ENCODE results near the gene AIP.
"Not testable (repeated sequence)": the region's sequence is repeated elsewhere in the genome, so short reads cannot be mapped to it uniquely, and the experiment has no call there.

AIP gene

GRCh38 chr11:67502328-67502979 is 19.6 kb downstream of the AIP start:
- Histone ChIP-seq H3K4me3 (no peak overlapping the region), H3K27ac (no peak overlapping the region)

DNA sequence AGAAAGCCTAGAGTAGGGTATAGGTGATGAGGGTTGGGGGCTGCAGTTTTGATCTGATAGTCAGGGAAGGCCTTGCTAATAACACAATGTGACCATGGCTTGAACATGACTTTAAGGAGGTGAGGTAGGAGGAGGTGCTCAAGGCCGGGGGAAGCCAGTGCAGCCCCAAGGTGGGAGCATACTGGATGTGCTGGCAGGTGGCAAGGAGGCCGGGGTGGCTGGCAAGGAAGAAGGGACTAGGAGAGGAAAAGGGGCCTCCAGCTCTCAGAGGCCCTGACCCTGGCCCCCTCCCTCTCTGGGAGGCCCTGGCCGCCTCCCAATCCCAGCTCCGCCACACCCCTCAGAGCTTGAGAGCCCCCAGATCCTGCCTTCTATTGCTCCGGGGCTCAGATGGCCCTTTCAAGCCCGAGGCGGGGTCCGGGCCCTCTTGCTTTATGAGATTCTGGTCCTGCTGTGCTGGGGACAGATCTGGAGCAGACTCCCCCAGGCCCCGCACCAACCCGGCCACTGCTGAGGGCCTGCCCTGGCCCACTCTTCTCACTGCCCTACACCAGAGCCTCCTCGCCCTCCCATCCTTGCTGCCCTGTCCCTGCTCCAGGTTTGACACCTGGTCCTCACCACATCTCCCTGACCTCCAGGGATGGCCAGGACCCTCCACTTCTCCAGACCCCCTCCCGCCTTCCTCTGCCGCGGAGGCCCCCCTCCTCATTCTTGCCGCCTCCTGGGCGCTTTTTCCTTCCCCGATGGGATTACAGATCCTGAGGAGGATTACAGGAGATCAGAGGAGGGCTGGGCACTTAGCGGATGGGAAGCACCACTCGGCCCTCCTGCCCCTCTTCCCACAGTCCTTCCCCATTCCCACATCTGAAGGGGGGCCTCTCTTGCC is 20.5 kb downstream of the AIP start:
- Histone ChIP-seq H3K27ac (peak overlapping the region in 11 of 21 experiments; percentile 7 to 95 (median 92)), H3K4me3 (peak overlapping the region; percentile 52 to 77 (median 67))

GRCh38 chr11:67504005-67504949 is 21.5 kb downstream of the AIP start:
- Histone ChIP-seq H3K27ac (peak overlapping the region; percentile 61 to 95 (median 84)), H3K4me3 (peak overlapping the region; percentile 52 to 77 (median 67))

DNA sequence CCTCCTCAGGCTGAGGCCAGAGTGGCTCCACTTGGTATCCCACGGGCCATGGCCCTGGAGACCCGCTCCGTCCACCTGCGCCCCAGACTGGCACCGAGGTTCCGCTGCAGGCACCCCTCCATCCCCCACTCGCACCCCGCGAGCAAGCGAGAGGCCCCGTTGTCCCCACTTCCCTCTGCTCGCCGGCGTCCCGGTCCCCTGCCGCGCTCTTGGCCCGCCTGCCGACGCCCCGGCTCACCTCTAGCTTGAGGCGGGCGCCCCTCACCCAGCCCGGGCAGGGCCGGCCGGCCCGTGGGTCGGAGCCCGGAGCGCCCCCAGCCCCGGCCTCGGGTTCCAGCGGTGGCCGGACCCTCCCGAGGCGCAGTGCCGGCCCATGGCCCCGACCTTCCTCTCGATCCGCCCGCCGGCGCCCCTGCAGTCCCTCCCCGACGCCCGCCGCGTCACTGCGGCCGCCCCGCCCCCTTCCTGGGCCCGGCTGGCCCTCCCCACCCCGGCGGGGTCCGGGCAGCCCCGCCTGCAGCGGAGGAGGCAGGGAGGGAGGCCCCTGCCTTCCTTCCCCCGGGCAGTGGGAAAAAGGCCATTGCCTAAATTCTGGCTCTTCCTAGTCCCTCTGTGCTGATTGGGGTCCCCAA is 22.2 kb downstream of the AIP start, which contains the start of gene PITPNM1:
PITPNM1 (minus strand) TSS at position 414 of the 632 bp plus-strand sequence. CDS start 1,183 bp downstream, outside the sequence.
- Histone ChIP-seq H3K27ac (peak within 1 kb of the TSS; percentile 61 to 95 (median 84)), H3K4me3 (peak within 1 kb of the TSS; percentile 52 to 77 (median 67))

GRCh38 chr11:67505605-67506396 is 23.0 kb downstream of the AIP start:
- Histone ChIP-seq H3K27ac (peak overlapping the region; percentile 61 to 95 (median 84)), H3K4me3 (peak overlapping the region; percentile 52 to 77 (median 67))

DNA sequence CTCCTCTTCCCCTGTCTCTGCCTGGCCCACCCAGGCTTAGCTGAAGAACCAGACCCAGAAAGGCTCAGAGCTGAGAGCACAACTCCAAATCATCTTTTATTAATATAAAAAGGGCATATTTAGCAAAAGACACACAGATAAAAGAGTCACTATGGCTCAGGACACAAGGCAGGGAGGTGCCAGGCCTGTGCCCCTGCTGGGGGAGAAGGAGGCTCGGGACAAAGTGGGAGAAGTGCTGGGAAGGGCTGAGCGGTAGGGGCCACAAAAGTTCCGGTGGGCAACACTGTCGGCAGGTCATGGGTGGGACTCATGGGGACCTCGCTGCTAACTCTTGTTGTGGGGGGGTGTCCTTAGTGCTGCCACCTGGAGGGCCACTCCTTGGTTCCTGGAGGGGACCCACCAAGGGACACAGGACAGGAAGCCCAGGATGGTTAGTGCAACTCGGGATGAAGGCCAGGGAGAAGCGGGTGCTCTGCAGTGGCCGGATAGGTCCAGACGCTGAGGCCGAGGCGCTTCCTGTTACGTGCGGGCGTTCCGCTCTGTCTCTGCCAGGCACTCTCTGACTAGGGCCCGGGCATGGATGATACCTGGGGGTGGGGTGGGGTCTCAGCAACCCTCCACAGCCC is 23.7 kb downstream of the AIP start:
- H3K4me3 ChIP-seq, result peak overlapping the region in 2 of 7 experiments; percentile 67 to 69
- H3K27ac ChIP-seq, result peak overlapping the region in 18 of 21 experiments; percentile 12 to 95 (median 90)

DNA sequence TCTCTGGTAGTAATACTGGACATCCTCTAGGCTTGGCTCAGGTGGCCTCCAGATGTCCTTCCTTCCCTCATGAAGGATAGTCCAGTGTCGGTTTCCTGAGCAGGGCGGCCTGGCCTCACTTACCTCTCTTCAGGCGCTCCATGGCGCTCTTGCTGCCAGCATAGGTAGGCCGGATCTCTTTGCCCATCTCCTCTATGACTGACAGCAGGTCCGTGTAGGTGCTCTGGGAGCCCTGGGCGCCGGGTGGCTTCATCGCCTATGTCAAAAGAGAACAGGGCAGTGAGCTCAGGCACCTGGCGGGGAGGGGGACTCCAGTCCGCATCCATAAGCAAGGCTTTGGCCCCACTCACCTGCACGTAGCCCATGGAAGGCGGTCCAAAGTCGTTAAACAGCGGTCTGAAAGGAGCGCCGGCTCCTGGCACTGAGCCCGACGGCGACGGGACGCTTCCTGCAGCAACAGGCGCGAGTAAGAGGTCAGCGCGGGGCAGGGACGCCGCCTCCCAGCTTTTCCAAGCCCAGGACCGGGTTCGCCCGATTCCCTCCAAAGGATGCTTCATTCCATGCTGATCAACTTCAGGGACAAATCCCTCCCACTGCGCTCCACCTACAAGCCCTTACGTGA is 24.5 kb downstream of the AIP start:
- peak overlapping the region in 20 of 21 experiments; percentile 39 to 98 (median 93) for H3K27ac ChIP-seq

GRCh38 chr11:67507864-67508485 is 25.1 kb downstream of the AIP start, which contains the start of gene CDK2AP2:
TSS of gene CDK2AP2 (minus strand) at chr11:67508162. CDS start at chr11:67508082, 80 bp downstream.
- H3K27ac ChIP-seq, result peak within 1 kb of the TSS; percentile 63 to 98 (median 93)
- peak within 1 kb of the TSS; percentile 54 to 86 (median 68) for H3K4me3 ChIP-seq

More for the DNA sequence above, 24.5 kb downstream of the AIP start:
- peak overlapping the region; percentile 54 to 86 (median 68) for H3K4me3 ChIP-seq

DNA sequence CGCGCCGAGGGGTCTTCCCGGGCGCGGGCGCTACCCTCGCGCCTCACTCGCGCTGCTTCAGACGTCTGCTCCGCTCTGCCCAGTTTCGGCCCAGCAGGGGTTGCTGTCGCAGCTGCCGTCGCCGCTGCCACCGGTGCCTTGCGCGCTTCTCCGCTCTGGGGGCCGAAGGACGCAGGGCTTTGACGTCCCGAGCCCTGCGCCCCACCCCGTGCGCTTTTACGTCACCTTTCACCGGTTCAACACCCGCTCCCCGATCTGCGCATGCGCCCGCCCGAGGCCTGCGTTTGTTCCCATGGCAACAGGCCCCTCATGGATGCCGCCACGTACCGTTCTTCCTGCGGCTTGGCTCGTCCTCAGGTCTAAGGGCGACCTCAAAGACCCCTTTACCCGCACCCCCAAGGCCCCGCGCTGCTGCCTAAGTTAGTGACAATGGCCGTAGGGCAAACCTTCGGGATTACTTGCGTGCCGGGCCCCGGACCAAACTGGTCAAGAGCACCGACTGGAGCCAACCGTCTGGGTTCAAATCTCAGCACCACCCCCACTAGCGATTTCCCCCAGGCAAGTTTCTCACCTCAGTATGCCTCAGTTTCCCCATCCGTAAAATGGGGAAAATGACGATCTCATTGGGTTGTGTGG is 25.8 kb downstream of the AIP start:
- Histone ChIP-seq H3K27ac (peak overlapping the region; percentile 63 to 98 (median 93)), H3K4me3 (peak overlapping the region; percentile 54 to 86 (median 68))

DNA sequence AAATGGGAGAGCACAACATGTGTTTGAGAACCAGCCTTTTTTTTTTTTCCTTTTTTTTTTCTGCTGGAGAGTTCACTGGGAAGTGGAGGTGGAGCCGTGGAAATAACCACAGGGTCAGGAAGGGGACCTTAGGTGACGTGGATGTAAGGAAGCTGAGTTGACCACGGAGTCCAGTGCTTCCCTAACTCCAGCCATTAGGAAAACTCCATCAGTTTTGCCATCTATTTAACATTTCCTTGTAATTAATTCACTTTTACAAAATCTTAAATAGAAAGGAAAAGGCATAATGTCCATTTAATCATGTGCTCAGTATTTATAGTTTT is 27.2 kb downstream of the AIP start:
- no peak overlapping the region for H3K27ac ChIP-seq
- H3K4me3 ChIP-seq, result no peak overlapping the region

DNA sequence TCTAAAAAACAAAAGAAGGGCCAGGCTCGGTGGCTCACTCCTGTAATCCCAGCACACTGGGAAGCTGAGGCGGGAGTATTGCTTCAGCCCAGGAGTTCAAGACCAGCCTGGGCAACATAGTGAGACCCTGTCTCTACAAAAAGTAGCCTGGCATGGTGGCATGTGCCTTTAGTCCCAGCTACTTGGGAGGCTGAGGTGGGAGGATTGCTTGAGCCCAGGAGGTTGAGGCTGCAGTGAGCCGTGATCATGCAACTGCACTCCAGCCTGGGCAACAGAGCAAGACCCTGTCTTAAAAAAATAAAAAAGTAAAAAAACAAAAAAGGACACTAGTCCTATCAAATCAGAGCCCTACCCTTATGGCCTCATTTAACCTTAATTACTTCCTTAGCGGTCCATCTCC is 28.7 kb downstream of the AIP start:
- not testable (repeated sequence) for H3K4me3 ChIP-seq, H3K27ac ChIP-seq

DNA sequence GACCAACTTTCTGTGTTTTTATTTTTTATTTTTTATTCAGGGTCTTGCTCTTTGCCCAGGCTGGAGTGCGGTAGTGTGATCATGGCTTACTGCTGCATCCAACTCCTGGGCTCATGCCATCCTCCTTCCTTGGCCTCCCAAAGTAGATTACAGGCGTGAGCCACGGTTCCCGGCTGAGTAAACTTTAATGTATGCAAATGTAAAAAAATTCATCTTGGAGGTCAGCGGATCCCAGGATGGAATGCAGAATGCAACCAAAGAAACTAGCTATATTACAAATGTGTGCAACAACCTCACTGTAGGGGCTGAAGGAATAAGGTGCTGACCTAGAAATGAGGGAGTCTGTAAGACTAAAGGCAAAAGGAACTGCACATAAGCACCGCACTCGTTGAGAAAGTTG is 31.3 kb downstream of the AIP start:
- H3K27ac ChIP-seq, result no peak overlapping the region
- H3K4me3 ChIP-seq, result no peak overlapping the region

GRCh38 chr11:67516806-67517205 is 34.0 kb downstream of the AIP start:
- H3K27ac ChIP-seq, result no peak overlapping the region
- H3K4me3 ChIP-seq, result no peak overlapping the region

GRCh38 chr11:67517784-67518552 is 35.1 kb downstream of the AIP start:
- no peak overlapping the region for H3K4me3 ChIP-seq
- no peak overlapping the region for H3K27ac ChIP-seq

GRCh38 chr11:67519726-67520125 is 36.9 kb downstream of the AIP start:
- H3K27ac ChIP-seq, result no peak overlapping the region
- no peak overlapping the region for H3K4me3 ChIP-seq

Measured in skin epidermis (tissue), 12 donors.